ENCODE results near the gene PLCD3. TPM values are rescaled to one million over a fixed set of nuclear protein-coding genes. Genes with fewer than 3 reads are reported as not detected.
A peak's percentile ranks its signal among the peaks of the same experiment; 100 is the strongest.

Gene PLCD3
- total and polyA plus RNA-seq, 2 of the 13 experiments (the other 11 are each of a cell fraction or from before 2014, with no cell fraction given) = 11.3 to 39.1 TPM

DNA sequence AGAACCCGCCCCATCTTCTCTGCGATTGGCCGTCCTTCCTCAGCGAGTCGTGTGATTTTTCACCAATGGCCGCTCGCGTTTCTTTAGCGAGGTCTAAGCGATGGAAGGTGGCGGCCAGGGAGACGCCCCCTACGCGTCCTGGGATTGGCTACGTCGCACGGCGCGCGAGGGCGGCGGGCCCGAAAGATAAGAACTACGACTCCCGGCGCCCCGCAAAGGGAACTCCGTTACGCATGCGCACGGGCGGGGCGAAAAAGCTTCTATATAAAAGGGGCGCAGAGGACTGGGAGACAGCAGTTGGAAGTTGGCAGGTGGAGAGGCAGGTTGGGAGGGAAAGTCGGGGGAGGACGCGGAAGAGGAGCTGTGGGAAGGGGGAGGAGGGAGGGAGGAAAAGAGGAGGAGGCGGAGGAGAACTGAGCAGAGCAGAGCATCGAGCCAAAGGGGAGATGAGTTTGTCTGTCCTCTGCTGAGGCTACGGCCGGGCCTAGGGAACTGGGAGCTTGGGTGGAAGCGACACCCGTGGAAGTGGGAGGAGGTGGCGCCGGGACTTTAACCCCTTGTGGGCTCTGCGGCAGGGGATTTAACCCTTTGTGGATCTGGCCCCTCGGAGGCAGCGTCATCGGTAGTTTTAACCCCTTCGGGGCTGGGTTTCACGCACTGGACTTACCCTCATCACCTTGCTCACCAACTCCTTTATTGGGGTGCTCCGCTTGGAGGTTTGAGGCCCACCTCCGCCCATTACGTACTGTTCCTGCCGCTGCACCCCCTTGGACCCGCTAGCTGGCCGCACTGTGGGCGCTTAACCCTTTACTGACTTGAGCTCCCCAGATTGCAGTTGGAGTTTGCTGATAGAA lies 16.1 kb upstream of the PLCD3 start, which contains the start of gene HEXIM1 (continued):
- TF ChIP-seq, protein P1, sequence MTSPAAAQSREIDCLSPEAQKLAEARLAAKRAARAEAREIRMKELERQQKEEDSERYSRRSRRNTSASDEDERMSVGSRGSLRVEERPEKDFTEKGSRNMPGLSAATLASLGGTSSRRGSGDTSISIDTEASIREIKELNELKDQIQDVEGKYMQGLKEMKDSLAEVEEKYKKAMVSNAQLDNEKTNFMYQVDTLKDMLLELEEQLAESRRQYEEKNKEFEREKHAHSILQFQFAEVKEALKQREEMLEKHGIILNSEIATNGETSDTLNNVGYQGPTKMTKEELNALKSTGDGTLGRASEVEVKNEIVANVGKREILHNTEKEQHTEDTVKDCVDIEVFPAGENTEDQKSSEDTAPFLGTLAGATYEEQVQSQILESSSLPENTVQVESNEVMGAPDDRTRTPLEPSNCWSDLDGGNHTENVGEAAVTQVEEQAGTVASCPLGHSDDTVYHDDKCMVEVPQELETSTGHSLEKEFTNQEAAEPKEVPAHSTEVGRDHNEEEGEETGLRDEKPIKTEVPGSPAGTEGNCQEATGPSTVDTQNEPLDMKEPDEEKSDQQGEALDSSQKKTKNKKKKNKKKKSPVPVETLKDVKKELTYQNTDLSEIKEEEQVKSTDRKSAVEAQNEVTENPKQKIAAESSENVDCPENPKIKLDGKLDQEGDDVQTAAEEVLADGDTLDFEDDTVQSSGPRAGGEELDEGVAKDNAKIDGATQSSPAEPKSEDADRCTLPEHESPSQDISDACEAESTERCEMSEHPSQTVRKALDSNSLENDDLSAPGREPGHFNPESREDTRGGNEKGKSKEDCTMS (CRISPR knock-in tag; conservative IDR thresholded peaks at IDR 0.05) = 0 out of 2 replicates have a peak, but pooled peaks have one; percentile 90
- TF ChIP-seq MXD3 (CRISPR knock-in tag; IDR thresholded peaks at IDR 0.05) = peak; percentile 71; the same call in 1 of the 2 replicates
- no peak for TF ChIP-seq RAD51 (IDR thresholded peaks at IDR 0.05; ENCODE audit: borderline replicate concordance)
- peak; percentile 86 for TF ChIP-seq SPEN (CRISPR knock-in tag; IDR thresholded peaks at IDR 0.05; ENCODE audit: low read depth)
- TF ChIP-seq ZNF782 (CRISPR knock-in tag; IDR thresholded peaks at IDR 0.05; ENCODE audit: borderline replicate concordance) = peak; percentile 93; the same call in 1 of the 2 replicates
- TF ChIP-seq ZSCAN30 (CRISPR knock-in tag; IDR thresholded peaks at IDR 0.05) = 0 out of 2 replicates have a peak, but pooled peaks have one; percentile 46
- TF ChIP-seq, protein P2, sequence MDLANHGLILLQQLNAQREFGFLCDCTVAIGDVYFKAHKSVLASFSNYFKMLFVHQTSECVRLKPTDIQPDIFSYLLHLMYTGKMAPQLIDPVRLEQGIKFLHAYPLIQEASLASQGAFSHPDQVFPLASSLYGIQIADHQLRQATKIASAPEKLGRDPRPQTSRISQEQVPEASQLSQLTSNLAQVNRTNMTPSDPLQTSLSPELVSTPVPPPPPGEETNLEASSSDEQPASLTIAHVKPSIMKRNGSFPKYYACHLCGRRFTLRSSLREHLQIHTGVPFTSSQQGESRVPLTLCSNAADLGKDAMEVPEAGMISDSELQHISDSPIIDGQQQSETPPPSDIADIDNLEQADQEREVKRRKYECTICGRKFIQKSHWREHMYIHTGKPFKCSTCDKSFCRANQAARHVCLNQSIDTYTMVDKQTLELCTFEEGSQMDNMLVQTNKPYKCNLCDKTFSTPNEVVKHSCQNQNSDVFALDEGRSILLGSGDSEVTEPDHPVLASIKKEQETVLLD (CRISPR knock-in tag; IDR thresholded peaks at IDR 0.05; ENCODE audit: low read depth) = 0 out of 2 replicates have a peak, but pooled peaks have one; percentile 68
- TF ChIP-seq ZBTB34 (CRISPR knock-in tag; IDR thresholded peaks at IDR 0.05) = no peak; the same call in 1 of the 2 replicates
- TF ChIP-seq ZNF768 (CRISPR knock-in tag; IDR thresholded peaks at IDR 0.05) = peak; percentile 77; the same call in 1 of the 2 replicates
- TF ChIP-seq NFIB (CRISPR knock-in tag; IDR thresholded peaks at IDR 0.05; ENCODE audit: borderline replicate concordance) = no peak
- TF ChIP-seq POLR2AphosphoS5 (IDR thresholded peaks at IDR 0.05; ENCODE audit: low read depth, low read length) = peak; percentile 100
- no peak for TF ChIP-seq ZNF616 (CRISPR knock-in tag; IDR thresholded peaks at IDR 0.05; ENCODE audit: low read depth)
- no peak for TF ChIP-seq PLRG1 (conservative IDR thresholded peaks at IDR 0.05)
- TF ChIP-seq, protein P3, sequence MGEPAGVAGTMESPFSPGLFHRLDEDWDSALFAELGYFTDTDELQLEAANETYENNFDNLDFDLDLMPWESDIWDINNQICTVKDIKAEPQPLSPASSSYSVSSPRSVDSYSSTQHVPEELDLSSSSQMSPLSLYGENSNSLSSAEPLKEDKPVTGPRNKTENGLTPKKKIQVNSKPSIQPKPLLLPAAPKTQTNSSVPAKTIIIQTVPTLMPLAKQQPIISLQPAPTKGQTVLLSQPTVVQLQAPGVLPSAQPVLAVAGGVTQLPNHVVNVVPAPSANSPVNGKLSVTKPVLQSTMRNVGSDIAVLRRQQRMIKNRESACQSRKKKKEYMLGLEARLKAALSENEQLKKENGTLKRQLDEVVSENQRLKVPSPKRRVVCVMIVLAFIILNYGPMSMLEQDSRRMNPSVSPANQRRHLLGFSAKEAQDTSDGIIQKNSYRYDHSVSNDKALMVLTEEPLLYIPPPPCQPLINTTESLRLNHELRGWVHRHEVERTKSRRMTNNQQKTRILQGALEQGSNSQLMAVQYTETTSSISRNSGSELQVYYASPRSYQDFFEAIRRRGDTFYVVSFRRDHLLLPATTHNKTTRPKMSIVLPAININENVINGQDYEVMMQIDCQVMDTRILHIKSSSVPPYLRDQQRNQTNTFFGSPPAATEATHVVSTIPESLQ (CRISPR knock-in tag; conservative IDR thresholded peaks at IDR 0.05) = 0 out of 2 replicates have a peak, but pooled peaks have one; percentile 57
- no peak for TF ChIP-seq KLF9 (CRISPR knock-in tag; IDR thresholded peaks at IDR 0.05; ENCODE audit: low read depth)
- peak; percentile 88 for TF ChIP-seq MIER3 (CRISPR knock-in tag; IDR thresholded peaks at IDR 0.05; ENCODE audit: borderline replicate concordance)
